ENCODE results near the gene RNF157. TPM values are rescaled to one million over a fixed set of nuclear protein-coding genes. Genes with fewer than 3 reads are reported as not detected.
A peak's percentile ranks its signal among the peaks of the same experiment; 100 is the strongest.

The RNF157 gene
- total RNA-seq, 4 donors from 2014 or later = 32.5 to 164 (median 54.8) TPM

- DNase-seq = no peak
- H3K4me3 ChIP-seq = peak overlapping the region in 3 of 4 donors; percentile 26 to 33 (median 31)
- peaks cover 35 to 54% (median 51%) of the 10 kb centered on the region in 4 donors for H3K4me1 ChIP-seq
- H3K27me3 ChIP-seq = no peaks in the 10 kb centered on the region
- 53% methylated on average over 19 of the region's 19 CpGs; no CpG with 5 or more reads in 1 of the 2 donors for WGBS, 2 donors (ENCODE audit: low coverage in 1 of 2)
- in situ Hi-C loops (cut with MboI; ENCODE audit: low pct_ligation_motif_present in 1 of 4, low pct_unique_long_range_greater_than_20kb in 1 of 4, low sequenced_read_pairs in 3 of 4) (no loop called here), intact Hi-C loops (cut with DNase I; ENCODE audit: low total_unique reads) (loop anchor here (5.0 kb wide), 1 partner anchor 90 kb away; no protein-coding TSS in a partner anchor)
- H3K27ac ChIP-seq = peak overlapping the region; percentile 73 to 98 (median 78)
- no peaks in the 10 kb centered on the region for H3K9me3 ChIP-seq
- H3K36me3 ChIP-seq = peaks cover 0 to 14% (median 0%) of the 10 kb centered on the region in 4 donors
- TF ChIP-seq POLR2A (IDR thresholded peaks at IDR 0.05) (peak; percentile 16), CTCF (IDR thresholded peaks at IDR 0.05) (no peak), POLR2AphosphoS5 (IDR thresholded peaks at IDR 0.05) (peak in 1 of 3 donors; percentile 1), EP300 (IDR thresholded peaks at IDR 0.05; ENCODE audit: low read depth) (no peak)
Measured at GRCh38 chr17:76272541-76273444, 32.5 kb upstream of the RNF157 start.

GRCh38 chr17:76271669-76272540 lies 31.6 kb upstream of the RNF157 start:
- peak; percentile 71 for DNase-seq
- TF ChIP-seq CTCF (IDR thresholded peaks at IDR 0.05) (peak in 1 of 5 experiments; percentile 16), POLR2A (IDR thresholded peaks at IDR 0.05) (peak; percentile 59), POLR2AphosphoS5 (IDR thresholded peaks at IDR 0.05) (peak in 2 of 3 donors; percentile 64 to 70), EP300 (IDR thresholded peaks at IDR 0.05; ENCODE audit: low read depth) (no peak)
- Histone ChIP-seq H3K36me3 (peaks cover 0 to 14% (median 0%) of the 10 kb centered on the region in 4 donors), H3K4me1 (peaks cover 39 to 63% (median 60%) of the 10 kb centered on the region in 4 donors), H3K27me3 (no peaks in the 10 kb centered on the region), H3K4me3 (peak overlapping the region in 3 of 4 donors; percentile 26 to 33 (median 31)), H3K9me3 (no peaks in the 10 kb centered on the region), H3K27ac (peak overlapping the region; percentile 73 to 98 (median 78))
- in situ Hi-C loops (cut with MboI; ENCODE audit: low pct_ligation_motif_present in 1 of 4, low pct_unique_long_range_greater_than_20kb in 1 of 4, low sequenced_read_pairs in 3 of 4) = no loop called here
- intact Hi-C loops (cut with DNase I; ENCODE audit: low total_unique reads) = loop anchor here (5.0 kb wide), 1 partner anchor 90 kb away; no protein-coding TSS in a partner anchor
- WGBS, 2 donors (ENCODE audit: low coverage in 1 of 2) = 6% methylated on average over 23 of the region's 38 CpGs; no CpG with 5 or more reads in 1 of the 2 donors

GRCh38 chr17:76270770-76271668 lies 30.7 kb upstream of the RNF157 start:
- DNase-seq = no peak
- 60 to 73% methylated on average over 2 to 13 of the region's 14 CpGs for WGBS, 2 donors (ENCODE audit: low coverage in 1 of 2)
- Histone ChIP-seq H3K9me3 (no peaks in the 10 kb centered on the region), H3K27ac (peak overlapping the region; percentile 73 to 98 (median 78)), H3K4me1 (peaks cover 39 to 69% (median 65%) of the 10 kb centered on the region in 4 donors), H3K27me3 (no peaks in the 10 kb centered on the region), H3K36me3 (peaks cover 0 to 14% (median 0%) of the 10 kb centered on the region in 4 donors), H3K4me3 (peak overlapping the region in 3 of 4 donors; percentile 26 to 33 (median 31))
- in situ Hi-C loops (cut with MboI; ENCODE audit: low pct_ligation_motif_present in 1 of 4, low pct_unique_long_range_greater_than_20kb in 1 of 4, low sequenced_read_pairs in 3 of 4) (no loop called here), intact Hi-C loops (cut with DNase I; ENCODE audit: low total_unique reads) (loop anchor here (5.0 kb wide), 1 partner anchor 89 kb away; no protein-coding TSS in a partner anchor)
- peak; percentile 7 for TF ChIP-seq POLR2A (IDR thresholded peaks at IDR 0.05)
- no peak for TF ChIP-seq CTCF (IDR thresholded peaks at IDR 0.05)
- no peak for TF ChIP-seq EP300 (IDR thresholded peaks at IDR 0.05; ENCODE audit: low read depth)
- peak in 2 of 3 donors; percentile 4 to 49 for TF ChIP-seq POLR2AphosphoS5 (IDR thresholded peaks at IDR 0.05)

Data from transverse colon (tissue), 4 donors.